ENCODE results near the gene STRIT1.

GRCh38 chr3:155292693-155293092, 790 bp downstream of the STRIT1 start:
- TF ChIP-seq CTCF (IDR thresholded peaks at IDR 0.05) (no peak), POLR2AphosphoS5 (IDR thresholded peaks at IDR 0.05) (no peak), POLR2A (IDR thresholded peaks at IDR 0.05) (no peak)
